ENCODE results near the gene PRLR.

- TF ChIP-seq CTCF (conservative IDR thresholded peaks at IDR 0.05 in 1 of 2, IDR thresholded peaks at IDR 0.05 in 1 of 2; ENCODE audit: extremely low read depth in 1 of 2, insufficient read depth in 1 of 2, low read depth in 1 of 2, low read length in 2 of 2) (no peak), EZH2 (IDR thresholded peaks at IDR 0.05; ENCODE audit: borderline replicate concordance, low read length) (no peak)
These were observed 7.5 kb upstream of the PRLR start for GRCh38 chr5:35237580-35238376.

Measured in mammary epithelial cell (primary cell).